GM19455 (cell line): Measurements from ENCODE around the gene PDE6B.
A peak's percentile ranks its signal among the peaks of the same experiment; 100 is the strongest.
"Not testable (repeated sequence)": the region's sequence is repeated elsewhere in the genome, so short reads cannot be mapped to it uniquely, and the experiment has no call there.

Source experiments
- ATAC-seq: cut with Tn5 transposase; IDR thresholded peaks from one replicate; pipeline ENCODE4 v1.9.1; 2021; ENCODE audit not compliant: unreplicated experiment

The PDE6B gene

DNA sequence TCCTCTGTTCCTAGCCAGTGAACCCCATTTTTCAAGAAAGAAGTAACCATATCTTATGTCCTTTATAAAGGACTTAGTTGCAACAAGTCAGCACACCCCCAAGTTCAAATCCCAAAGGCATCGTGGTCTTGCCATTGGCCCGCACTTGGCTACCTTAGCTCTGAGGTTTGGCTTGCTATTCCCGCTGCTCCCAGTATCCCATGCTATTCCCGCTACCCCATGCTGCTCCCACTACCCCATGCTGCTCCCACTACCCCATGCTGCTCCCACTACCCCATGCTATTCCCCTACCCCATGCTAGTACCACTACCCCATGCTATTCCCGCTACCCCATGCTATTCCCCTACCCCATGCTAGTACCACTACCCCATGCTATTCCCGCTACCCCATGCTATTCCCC, 42.8 kb downstream of the PDE6B start:
- not testable (repeated sequence) for ATAC-seq

DNA sequence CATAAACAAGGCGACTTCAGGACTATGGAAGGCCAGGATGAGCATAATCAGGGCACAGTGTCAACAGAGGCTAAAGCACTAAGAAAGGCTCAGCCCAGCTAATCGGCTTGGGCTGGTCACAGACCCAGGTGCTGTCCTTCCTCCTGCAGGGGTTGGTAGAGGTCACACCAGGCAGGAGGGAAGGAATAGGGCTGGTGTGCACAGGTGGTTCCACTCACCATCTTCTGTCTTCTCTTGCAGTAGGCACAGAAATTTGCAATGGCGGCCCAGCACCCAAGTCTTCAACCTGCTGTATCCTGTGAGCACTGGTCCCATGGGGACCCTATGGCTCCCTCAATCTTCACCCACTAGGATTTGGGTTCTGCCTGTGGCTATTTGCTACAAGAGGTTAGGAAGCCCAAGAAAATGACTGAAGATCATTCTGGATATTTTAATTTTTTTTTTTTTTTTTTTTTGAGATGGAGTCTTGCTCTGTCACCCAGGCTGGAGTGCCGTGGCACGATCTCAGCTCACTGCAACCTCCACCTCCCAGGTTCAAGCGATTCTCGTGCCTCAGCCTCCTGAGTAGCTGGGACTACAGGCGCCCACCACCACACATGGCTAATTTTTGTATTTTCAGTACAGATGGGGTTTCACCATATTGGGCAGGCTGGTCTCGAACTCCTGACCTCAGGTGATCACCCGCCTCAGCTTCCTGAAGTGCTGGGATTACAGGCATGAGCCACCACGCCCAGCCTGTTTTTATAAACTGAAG, 44.6 kb downstream of the PDE6B start:
- ATAC-seq: not testable (repeated sequence)

GRCh38 chr4:671769-672168, 46.4 kb downstream of the PDE6B start:
- ATAC-seq: no peak

DNA sequence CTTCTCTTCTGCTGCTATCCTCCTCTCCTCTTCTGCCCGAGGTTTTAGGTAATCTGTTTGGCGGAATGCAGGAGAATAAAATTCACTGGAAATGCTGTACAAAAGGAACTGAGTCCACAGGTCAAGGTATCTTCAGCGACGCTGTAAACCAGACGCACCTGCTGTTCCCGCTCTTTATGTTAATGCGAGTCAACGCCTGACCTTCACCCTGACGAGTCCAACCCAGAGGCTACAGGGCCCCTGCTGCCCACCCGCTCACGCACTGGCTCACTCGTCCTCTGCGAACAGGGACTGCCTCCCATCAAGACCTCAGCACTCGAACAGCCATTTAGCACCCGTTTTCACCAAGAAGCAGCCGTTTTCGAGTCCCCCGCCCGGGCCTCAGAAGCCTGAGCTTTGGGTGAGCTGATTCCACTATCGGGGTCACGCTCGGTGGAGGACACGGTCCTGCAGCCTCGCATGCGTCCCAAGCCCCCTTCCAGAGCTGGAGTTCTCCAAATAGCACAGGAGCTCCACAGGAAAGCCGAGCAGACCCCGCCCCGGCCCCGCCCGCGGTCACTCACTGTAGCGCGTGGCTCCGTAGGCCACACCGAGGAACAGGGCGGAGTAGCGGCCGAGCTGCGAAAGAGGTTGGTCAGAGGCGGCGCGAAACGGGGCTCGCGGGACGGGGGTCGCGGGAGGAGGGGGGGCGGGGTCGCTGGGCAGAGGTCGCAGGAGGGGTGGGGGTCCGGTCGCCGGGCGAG, 48.1 kb downstream of the PDE6B start:
- ATAC-seq: no peak

GRCh38 chr4:674172-675035, 49.0 kb downstream of the PDE6B start, which contains the start of the genes ATP5ME and MYL5:
TSS of gene ATP5ME (minus strand) at chr4:674276. CDS start at chr4:674247, 29 bp downstream.
TSS of gene MYL5 (plus strand) at chr4:674542. CDS start at chr4:678027, 3,485 bp downstream.
- peak; percentile 75 for ATAC-seq

GRCh38 chr4:675036-675882, 49.9 kb downstream of the PDE6B start:
- ATAC-seq: peak; percentile 5

GRCh38 chr4:675980-676870, 50.9 kb downstream of the PDE6B start:
- peak; percentile 21 for ATAC-seq

- no peak for ATAC-seq
Measured at GRCh38 chr4:676871-677235, 51.5 kb downstream of the PDE6B start.

DNA sequence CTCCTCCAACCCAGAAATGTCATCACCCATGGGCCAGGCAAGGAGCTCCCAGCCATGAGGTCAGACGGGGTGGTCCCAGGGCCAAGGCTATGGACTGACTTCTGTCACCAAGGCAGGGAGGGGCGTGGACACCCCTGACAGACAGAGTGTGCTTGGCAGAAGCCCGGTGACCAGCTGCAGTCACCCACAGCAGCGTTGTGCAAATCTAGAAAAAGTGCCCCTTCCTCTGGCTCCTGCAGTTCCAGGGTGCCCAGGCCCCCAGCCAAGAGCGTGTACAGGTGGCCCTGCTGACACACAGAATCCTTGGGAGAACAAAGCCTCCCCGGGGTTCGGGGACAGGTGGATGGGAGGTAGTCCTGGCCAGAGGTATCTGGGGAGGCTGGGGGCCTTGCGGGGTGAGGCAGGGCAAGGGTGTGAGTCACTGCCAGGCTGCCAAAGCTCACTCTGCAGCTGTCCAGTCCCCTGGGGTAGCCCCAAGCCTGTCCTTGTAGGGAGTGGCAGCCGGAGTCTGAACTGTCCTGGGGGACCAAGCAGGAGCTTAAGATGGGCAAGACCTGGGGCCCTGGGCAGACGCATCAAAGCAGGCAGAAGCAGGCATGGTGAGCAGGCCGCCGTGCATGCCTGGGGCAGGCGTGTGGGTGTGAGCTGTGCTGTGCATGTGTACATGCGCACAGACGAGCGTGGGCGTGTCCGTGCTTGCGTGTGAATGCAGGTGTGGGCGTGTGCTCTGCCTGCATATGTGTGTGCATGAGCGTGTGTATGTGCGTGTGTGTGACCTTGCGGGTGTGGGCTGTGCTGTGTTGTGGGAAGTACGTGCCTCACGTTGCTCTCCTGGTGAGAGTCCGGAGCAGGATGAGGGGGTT, 52.3 kb downstream of the PDE6B start:
- no peak for ATAC-seq

DNA sequence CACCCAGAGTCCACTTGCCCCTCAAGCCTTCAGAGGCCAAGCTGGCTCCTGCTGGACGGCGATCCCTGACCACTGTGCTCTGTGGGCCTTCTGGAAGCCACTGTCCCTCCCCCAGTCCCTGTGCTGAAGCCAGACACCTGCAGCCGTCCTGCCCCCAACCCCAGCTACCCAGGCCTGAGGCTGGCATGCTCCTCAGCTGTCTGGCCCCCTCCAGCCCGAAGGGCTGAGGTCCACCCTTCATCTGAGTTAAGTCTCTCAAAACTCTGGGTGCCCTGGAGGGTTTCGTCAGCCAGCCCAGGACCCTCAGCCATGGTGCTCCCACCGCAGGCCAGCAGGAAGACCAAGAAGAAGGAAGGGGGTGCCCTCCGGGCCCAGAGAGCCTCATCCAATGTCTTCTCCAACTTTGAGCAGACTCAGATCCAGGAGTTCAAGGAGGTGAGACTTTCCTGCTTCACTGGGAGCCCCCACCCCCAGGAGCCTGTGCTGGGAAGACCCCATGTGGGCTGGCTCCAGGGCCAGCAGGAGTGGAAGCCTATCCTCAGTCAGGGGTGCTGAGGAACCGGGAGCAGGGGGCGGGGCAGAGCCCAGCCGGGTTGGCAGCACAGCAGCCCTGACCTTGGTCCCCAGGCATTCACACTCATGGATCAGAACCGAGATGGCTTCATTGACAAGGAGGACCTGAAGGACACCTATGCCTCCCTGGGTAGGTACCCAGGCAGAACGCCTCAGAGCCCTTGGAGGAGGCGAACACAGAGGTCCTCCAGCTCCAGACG, 53.1 kb downstream of the PDE6B start:
- no peak for ATAC-seq

DNA sequence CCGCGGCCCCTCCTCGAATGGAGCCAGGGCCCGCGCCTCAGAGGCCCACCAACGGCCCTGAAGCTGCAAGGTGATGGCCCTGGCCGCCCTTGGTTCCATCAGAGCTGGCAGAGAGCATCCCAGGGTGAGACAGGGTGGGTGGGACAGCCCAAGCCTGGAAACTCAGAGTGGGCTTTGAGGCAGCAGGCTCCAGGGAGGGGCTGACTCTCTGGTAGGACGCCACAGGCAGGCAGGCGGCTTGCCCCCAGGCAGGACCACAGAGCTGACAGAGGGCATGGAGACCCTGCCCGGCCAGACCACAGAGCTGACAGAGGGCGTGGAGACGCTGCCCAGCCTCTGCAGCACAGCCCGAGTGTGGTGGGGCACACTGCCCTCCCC, 53.7 kb downstream of the PDE6B start:
- no peak for ATAC-seq

DNA sequence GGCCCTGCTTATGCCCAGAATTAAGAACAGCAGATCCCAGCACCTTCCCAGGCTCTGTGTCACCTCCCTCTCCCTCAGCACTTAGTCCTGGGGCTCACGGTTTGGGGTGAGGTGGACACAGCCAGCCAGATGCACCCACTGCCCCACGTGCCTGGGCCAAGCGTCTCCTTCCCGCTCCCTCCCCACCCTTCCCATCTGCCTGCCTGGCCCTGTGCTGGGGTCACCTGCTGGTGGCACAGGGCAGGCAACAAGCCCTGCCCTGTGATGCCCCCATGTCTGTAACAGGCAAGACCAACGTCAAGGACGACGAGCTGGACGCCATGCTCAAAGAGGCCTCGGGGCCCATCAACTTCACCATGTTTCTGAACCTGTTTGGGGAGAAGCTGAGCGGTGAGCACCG, 54.3 kb downstream of the PDE6B start:
- no peak for ATAC-seq

GRCh38 chr4:680091-680490, 54.7 kb downstream of the PDE6B start:
- no peak for ATAC-seq

DNA sequence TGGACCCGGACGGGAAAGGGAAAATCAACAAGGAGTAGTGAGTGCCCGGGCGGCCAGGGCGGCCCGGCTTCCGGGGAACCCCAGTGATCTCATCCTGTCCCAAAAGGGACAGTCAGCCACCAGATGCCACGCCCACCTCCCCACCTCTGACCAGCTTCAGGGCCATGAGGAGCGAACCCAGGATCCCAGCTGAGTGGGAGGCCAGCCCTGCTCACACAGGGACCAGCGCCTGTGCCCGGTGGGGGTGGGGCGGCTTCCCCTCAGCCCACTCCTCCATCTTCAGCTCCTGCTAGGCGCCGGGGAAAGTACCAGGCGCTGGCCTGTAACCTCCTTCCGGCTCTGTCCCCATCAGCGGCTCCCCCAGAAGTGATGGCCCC, 55.2 kb downstream of the PDE6B start:
- ATAC-seq: no peak

GRCh38 chr4:680928-681645, 55.7 kb downstream of the PDE6B start:
- no peak for ATAC-seq

DNA sequence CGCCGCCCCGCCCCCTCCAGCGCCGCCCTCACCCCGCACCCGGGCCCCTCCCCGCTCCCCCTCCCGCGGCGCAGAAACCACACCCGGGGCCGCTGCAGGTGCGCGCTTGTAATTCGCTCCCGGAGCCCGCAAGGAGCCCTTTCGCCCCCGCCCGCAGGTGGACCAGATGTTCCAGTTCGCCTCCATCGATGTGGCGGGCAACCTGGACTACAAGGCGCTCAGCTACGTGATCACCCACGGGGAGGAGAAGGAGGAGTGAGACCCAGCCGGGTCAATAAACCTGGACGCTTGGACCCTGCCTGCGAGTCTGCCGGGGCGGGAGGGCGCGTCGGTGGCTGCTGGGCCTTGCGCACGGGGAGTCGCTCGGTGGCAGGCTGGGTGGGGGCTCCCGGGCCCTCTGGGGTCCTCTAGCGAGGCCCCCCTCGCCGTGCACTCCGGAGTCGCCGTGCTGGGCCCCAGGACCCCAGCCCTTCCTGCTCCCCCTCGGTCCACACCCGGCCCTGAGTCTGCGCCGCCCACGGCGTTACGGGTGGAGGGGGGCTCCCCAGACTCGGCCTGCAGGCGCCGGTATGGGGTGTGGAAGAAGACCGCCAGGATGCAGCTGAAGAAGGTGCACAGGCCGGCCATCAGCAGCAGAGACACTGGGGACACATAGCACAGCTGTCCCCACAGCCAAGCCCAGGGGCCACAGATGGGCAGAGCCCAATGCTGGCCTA, 56.5 kb downstream of the PDE6B start:
- no peak for ATAC-seq
